HEK293T (cell line): ENCODE measurements around the gene DIAPH3.

Source experiments
- CTCF ChIA-PET: fragments of 350-600 bp; formaldehyde crosslinking; extraction: SDS; loops from one replicate; lab custom pipeline; 2021; ENCODE audit warnings: antibody characterized with exemption, inconsistent platforms; lab: Yijun Ruan, JAX
- POLR2A ChIA-PET: fragments of 350-600 bp; formaldehyde crosslinking; extraction: SDS; loops from one replicate; lab custom pipeline; 2020; ENCODE audit warnings: antibody characterized with exemption, inconsistent platforms; lab: Yijun Ruan, JAX
- DNase-seq: peaks from one replicate; pipeline ENCODE4 v3.0.0; 2012; ENCODE audit warnings: mixed read lengths; ENCODE audit errors: extremely low spot score
- ARNT ChIP-seq: fragments of 450-650 bp; IDR thresholded peaks from 2 replicates; pipeline ENCODE4 v1.6.1; 2017; ENCODE audit warnings: mild to moderate bottlenecking
- BHLHE40 ChIP-seq: fragments of 450-650 bp; IDR thresholded peaks from 2 replicates; pipeline ENCODE4 v1.6.1; 2016; ENCODE audit warnings: mild to moderate bottlenecking, moderate library complexity, borderline replicate concordance
- CTBP1 ChIP-seq: fragments of 450-650 bp; IDR thresholded peaks from 2 replicates; pipeline ENCODE4 v1.6.1; 2016; ENCODE audit warnings: borderline replicate concordance
- ELF4 ChIP-seq: fragments of 450-650 bp; IDR thresholded peaks from 2 replicates; pipeline ENCODE4 v1.6.1; 2017; ENCODE audit warnings: antibody characterized with exemption
- FOXA1 ChIP-seq: fragments of 450-650 bp; IDR thresholded peaks from 2 replicates; pipeline ENCODE4 v1.6.1; 2016; ENCODE audit warnings: mild to moderate bottlenecking
- FOXK2 ChIP-seq: fragments of 450-650 bp; IDR thresholded peaks from 2 replicates; pipeline ENCODE4 v1.6.1; 2016; ENCODE audit warnings: mild to moderate bottlenecking
- FOXM1 ChIP-seq: fragments of 450-650 bp; IDR thresholded peaks from 2 replicates; pipeline ENCODE4 v1.6.1; 2017; ENCODE audit warnings: mild to moderate bottlenecking, borderline replicate concordance
- HDGF ChIP-seq: fragments of 450-650 bp; IDR thresholded peaks from 2 replicates; pipeline ENCODE4 v1.6.1; 2017; ENCODE audit warnings: antibody characterized with exemption, borderline replicate concordance
- L3MBTL2 ChIP-seq: fragments of 450-650 bp; conservative IDR thresholded peaks from 2 replicates; pipeline ENCODE4 v1.6.1; 2016; ENCODE audit warnings: mild to moderate bottlenecking
- LEF1 ChIP-seq: fragments of 450-650 bp; IDR thresholded peaks from 2 replicates; pipeline ENCODE4 v1.6.1; 2017; ENCODE audit warnings: mild to moderate bottlenecking, borderline replicate concordance
- NFRKB ChIP-seq: fragments of 450-650 bp; IDR thresholded peaks from 2 replicates; pipeline ENCODE4 v1.6.1; 2016; ENCODE audit warnings: mild to moderate bottlenecking, moderate library complexity
- SP1 ChIP-seq: fragments of 450-650 bp; IDR thresholded peaks from 2 replicates; pipeline ENCODE4 v1.6.1; 2017
- SUZ12 ChIP-seq: fragments of 450-650 bp; IDR thresholded peaks from 2 replicates; pipeline ENCODE4 v1.6.1; 2016; ENCODE audit warnings: mild to moderate bottlenecking
- TARDBP ChIP-seq: fragments of 450-650 bp; IDR thresholded peaks from 2 replicates; pipeline ENCODE4 v1.6.1; 2016
- ZNF384 ChIP-seq: fragments of 450-650 bp; IDR thresholded peaks from 2 replicates; pipeline ENCODE4 v1.6.1; 2016
- TF ChIP-seq, protein P1 (sequence below): fragments of 450-650 bp; IDR thresholded peaks from 2 replicates; pipeline ENCODE4 v1.6.1; 2016

The DIAPH3 gene

DNA sequence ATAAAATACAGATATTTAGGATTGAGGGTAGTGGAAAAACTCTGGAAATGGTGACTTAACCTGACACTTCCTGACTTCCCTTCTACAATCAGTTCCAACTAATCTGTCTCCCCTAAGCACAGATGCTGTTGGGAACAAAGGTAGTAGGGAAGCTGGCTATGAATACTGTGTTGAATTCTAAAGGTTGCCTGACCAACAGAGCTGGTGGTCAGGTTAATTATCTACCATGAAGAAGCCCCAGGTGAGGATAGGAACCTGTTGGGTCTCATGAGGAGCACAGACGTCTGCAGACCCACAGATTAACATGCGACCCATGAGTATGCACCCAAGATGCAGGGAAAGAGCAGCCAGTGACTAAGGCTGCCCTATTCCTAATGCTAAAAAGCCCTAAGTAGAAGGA is 172.3 kb downstream of the DIAPH3 start:
- CTCF ChIA-PET = no interaction called here
- no peak for DNase-seq
- no peak for TF ChIP-seq FOXK2
- TF ChIP-seq NFRKB = no peak
- no peak for TF ChIP-seq CTBP1
- no peak for TF ChIP-seq ARNT
- no peak for TF ChIP-seq L3MBTL2
- TF ChIP-seq SP1 = no peak
- TF ChIP-seq FOXA1 = no peak
- no peak for TF ChIP-seq LEF1
- no peak for TF ChIP-seq ZNF384
- POLR2A ChIA-PET = no interaction called here

DNA sequence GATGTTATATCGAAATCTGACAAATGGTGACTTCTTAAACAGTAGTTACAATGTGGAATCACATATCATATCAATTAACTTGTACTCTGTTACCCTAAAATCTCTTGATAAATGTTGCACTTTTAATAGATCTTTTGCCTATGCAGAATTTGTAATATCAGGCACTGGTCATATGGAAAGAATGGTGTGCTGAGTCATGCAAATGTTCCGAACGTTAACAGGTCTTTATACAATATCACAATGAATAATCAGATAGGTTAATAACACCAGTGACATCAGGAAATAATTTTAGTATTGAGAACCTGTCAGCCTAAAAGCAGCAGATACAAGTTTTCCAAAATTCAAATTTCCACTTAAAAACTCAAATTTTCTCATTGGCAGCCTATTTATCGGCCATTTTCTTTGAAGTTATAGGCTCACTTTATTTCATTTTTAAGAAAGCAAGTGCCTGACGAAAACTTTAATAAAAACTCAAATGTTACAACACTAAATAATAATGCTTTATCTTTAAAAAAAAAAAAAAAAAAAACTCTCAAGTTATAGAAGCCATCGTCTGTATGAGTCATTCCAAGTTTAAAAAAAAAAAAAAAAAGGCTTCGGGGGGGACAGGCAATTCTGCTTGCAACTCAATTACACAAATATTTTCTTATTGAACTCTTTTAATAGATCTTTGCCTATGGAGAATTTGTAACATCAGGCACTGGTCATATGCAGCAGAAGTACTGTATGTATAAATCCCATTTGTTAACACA is 180.9 kb downstream of the DIAPH3 start:
- ChIA-PET POLR2A (no interaction called here), CTCF (no interaction called here)
- no peak for DNase-seq
- no peak for TF ChIP-seq SP1
- TF ChIP-seq NFRKB = no peak
- no peak for TF ChIP-seq FOXM1
- TF ChIP-seq ARNT = no peak
- TF ChIP-seq SUZ12 = no peak
- TF ChIP-seq CTBP1 = no peak
- no peak for TF ChIP-seq ELF4
- no peak for TF ChIP-seq ZNF384
- TF ChIP-seq LEF1 = no peak
- TF ChIP-seq FOXK2 = no peak
- no peak for TF ChIP-seq BHLHE40
- no peak for TF ChIP-seq L3MBTL2
- no peak for TF ChIP-seq TARDBP
- TF ChIP-seq HDGF = no peak
- TF ChIP-seq FOXA1 = no peak
- TF ChIP-seq, protein P1, sequence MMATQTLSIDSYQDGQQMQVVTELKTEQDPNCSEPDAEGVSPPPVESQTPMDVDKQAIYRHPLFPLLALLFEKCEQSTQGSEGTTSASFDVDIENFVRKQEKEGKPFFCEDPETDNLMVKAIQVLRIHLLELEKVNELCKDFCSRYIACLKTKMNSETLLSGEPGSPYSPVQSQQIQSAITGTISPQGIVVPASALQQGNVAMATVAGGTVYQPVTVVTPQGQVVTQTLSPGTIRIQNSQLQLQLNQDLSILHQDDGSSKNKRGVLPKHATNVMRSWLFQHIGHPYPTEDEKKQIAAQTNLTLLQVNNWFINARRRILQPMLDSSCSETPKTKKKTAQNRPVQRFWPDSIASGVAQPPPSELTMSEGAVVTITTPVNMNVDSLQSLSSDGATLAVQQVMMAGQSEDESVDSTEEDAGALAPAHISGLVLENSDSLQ = no peak

DNA sequence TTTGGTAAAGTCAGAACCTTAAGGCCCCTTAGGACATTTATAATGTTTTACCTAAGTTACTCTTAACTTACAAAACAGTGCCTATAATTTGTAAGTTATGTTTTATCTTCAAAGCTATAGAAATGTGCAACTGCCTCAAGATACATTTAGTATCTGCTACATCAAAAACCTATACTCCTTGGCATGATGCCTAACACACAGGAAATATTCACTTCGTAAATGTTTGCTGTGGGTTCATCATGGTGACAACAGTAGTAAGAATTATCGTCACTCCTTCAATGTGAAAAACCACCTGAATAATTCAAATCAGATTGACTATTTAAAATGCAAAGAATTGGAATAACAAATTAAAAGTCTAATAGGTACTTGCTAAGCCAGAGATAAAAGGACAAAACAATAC is 184.1 kb downstream of the DIAPH3 start:
- TF ChIP-seq NFRKB (no peak), ELF4 (no peak), SUZ12 (no peak), FOXA1 (no peak), SP1 (no peak), CTBP1 (no peak), L3MBTL2 (no peak), LEF1 (no peak), BHLHE40 (no peak), HDGF (no peak), FOXK2 (no peak), ZNF384 (no peak), TARDBP (no peak)
- TF ChIP-seq, protein P1 = no peak
- POLR2A ChIA-PET = no interaction called here
- DNase-seq = no peak
- CTCF ChIA-PET = no interaction called here

DNA sequence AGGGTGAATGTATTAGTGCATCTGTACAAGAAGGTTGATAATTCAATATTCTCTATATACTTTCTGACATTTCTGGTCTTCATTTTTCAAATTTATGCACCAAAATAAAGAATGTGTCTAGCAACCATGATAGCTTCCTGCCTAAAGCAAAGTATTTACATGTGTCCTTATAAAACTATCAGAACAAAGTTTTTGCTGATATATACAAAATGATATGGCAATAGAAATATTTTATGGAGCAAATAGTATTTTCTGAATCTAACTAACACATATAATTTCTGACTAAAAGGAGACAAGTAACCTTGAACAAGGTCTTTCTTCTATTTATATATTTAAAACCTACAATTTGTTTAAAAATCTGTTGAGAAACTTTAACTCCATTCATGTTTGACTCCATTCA is 184.9 kb downstream of the DIAPH3 start:
- TF ChIP-seq BHLHE40 (no peak), HDGF (no peak), FOXK2 (no peak), SUZ12 (no peak), ZNF384 (no peak), LEF1 (no peak), CTBP1 (no peak), NFRKB (no peak), FOXM1 (no peak), TARDBP (no peak), ARNT (no peak), L3MBTL2 (no peak), SP1 (no peak), FOXA1 (no peak), ELF4 (no peak)
- TF ChIP-seq, protein P1 = no peak
- ChIA-PET POLR2A (no interaction called here), CTCF (no interaction called here)
- no peak for DNase-seq

DNA sequence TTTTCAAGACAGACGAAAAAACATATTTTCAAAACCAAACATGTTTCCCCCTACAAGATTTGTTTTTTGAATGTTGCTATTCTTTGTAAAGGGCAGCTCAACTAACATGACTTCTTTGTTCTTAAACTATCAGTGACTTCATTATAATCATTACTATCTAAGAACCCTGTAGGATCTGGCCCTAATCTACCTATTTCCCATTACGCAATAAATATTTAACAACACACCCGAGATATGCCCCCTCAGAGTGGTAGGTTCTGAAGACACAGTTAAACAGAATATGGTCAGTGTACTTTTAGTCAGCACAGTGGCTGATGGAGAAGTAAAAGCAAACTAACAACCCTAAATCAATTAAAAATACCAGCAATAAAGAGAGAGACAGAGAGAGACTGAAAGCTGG is 186.9 kb downstream of the DIAPH3 start:
- POLR2A ChIA-PET = no interaction called here
- CTCF ChIA-PET = no interaction called here
- TF ChIP-seq LEF1 = no peak
- TF ChIP-seq ARNT = no peak
- no peak for TF ChIP-seq CTBP1
- DNase-seq = no peak

DNA sequence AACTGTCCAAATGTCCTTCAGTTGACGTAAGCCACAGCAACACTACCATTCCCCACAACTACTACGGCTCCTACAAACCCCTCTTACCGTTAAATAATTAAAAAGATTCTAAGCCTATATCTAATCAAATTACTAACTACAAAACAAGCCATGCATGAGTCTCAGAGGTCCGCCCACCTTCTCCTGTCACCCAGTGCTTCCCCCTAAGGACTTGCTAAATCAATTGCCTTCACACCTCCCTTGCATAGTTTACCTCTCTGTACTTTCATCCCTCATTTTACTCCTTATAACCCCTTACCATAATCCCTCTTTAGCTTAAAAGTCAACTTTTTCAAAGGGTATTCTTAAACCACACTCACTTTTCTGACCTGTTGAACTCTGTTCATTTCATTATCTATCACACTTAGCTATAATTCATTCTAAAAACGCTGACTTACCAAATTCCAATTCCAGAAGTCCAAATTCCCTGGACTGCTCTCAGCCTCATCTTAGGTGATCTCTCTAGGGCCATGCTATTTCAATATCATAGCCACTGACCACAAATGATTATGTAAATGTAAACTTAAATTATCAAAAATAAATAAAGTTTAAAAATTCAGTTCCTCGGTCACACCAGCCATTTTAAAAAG is 187.8 kb downstream of the DIAPH3 start:
- no peak for DNase-seq
- TF ChIP-seq CTBP1 (no peak), LEF1 (no peak), SP1 (no peak), L3MBTL2 (no peak), ZNF384 (no peak), BHLHE40 (no peak), FOXM1 (no peak), FOXA1 (no peak), SUZ12 (no peak), FOXK2 (no peak), ELF4 (no peak), TARDBP (no peak)
- TF ChIP-seq, protein P1 = no peak
- ChIA-PET CTCF (no interaction called here), POLR2A (no interaction called here)
